ENCODE data around the gene TTC27.
"Not testable (repeated sequence)": the region's sequence is repeated elsewhere in the genome, so short reads cannot be mapped to it uniquely, and the experiment has no call there.

Gene TTC27

GRCh38 chr2:32627814-32628579, at the start of gene TTC27:
Gene TTC27, plus strand, starts transcription at chr2:32628050. Its CDS starts 243 bp downstream, at chr2:32628293.
- peak; percentile 85 for DNase-seq (ENCODE audit: low read depth)

GRCh38 chr2:32591669-32592463, 36.0 kb upstream of the TTC27 start:
- DNase-seq (ENCODE audit: low read depth), result no peak

GRCh38 chr2:32594573-32594972, 33.3 kb upstream of the TTC27 start:
- DNase-seq (ENCODE audit: low read depth), result no peak

GRCh38 chr2:32611366-32611765, 16.5 kb upstream of the TTC27 start:
- no peak for DNase-seq (ENCODE audit: low read depth)

GRCh38 chr2:32611771-32612170, 16.1 kb upstream of the TTC27 start:
- no peak for DNase-seq (ENCODE audit: low read depth)

- DNase-seq (ENCODE audit: low read depth), result no peak
Measured at GRCh38 chr2:32614084-32614483, 13.8 kb upstream of the TTC27 start.

GRCh38 chr2:32617599-32618189, 10.2 kb upstream of the TTC27 start:
- DNase-seq (ENCODE audit: low read depth), result no peak

- DNase-seq (ENCODE audit: low read depth), result no peak
Measured at GRCh38 chr2:32622570-32623310, 5.1 kb upstream of the TTC27 start.

GRCh38 chr2:32623311-32623706, 4.5 kb upstream of the TTC27 start:
- no peak for DNase-seq (ENCODE audit: low read depth)

GRCh38 chr2:32624812-32625211, 3.0 kb upstream of the TTC27 start:
- no peak for DNase-seq (ENCODE audit: low read depth)

- DNase-seq (ENCODE audit: low read depth), result no peak
Measured at GRCh38 chr2:32626639-32627221, 1.1 kb upstream of the TTC27 start.

GRCh38 chr2:32627441-32627813, 423 bp upstream of the TTC27 start:
- no peak for DNase-seq (ENCODE audit: low read depth)

- DNase-seq (ENCODE audit: low read depth), result no peak
Measured at GRCh38 chr2:32632089-32632488, 4.2 kb downstream of the TTC27 start.

GRCh38 chr2:32633040-32633439, 5.2 kb downstream of the TTC27 start:
- no peak for DNase-seq (ENCODE audit: low read depth)

- not testable (repeated sequence) for DNase-seq (ENCODE audit: low read depth)
Measured at GRCh38 chr2:32638548-32638947, 10.7 kb downstream of the TTC27 start.

- no peak for DNase-seq (ENCODE audit: low read depth)
Measured at GRCh38 chr2:32641180-32641579, 13.3 kb downstream of the TTC27 start.

GRCh38 chr2:32647180-32647651, 19.4 kb downstream of the TTC27 start:
- no peak for DNase-seq (ENCODE audit: low read depth)

GRCh38 chr2:32652555-32653209, 24.8 kb downstream of the TTC27 start:
- DNase-seq (ENCODE audit: low read depth), result no peak

- DNase-seq (ENCODE audit: low read depth), result no peak
Measured at GRCh38 chr2:32656069-32656468, 28.2 kb downstream of the TTC27 start.

GRCh38 chr2:32663864-32664263, 36.0 kb downstream of the TTC27 start:
- no peak for DNase-seq (ENCODE audit: low read depth)

- no peak for DNase-seq (ENCODE audit: low read depth)
Measured at GRCh38 chr2:32666704-32667103, 38.9 kb downstream of the TTC27 start.

All from stimulated activated CD8-positive, alpha-beta memory T cell treated with anti-CD3 and anti-CD28 coated beads, Interleukin-15, amount 100 ng/mL, for 24 hours (primary cell).